Panc1 (cell line): ENCODE data around the gene ADGRL3.

ENCODE experiments used
- POLR2AphosphoS5 ChIP-seq: IDR thresholded peaks from 2 replicates; pipeline ENCODE4 v1.6.1; 2012; ENCODE audit warnings: mild to moderate bottlenecking, low read depth, low read length, moderate library complexity
- SIN3A ChIP-seq: IDR thresholded peaks from 2 replicates; pipeline ENCODE4 v1.6.1; 2012; ENCODE audit warnings: low read depth, mild to moderate bottlenecking, low read length, moderate library complexity, borderline replicate concordance; ENCODE audit not compliant: insufficient read depth
- TF ChIP-seq, protein P1 (sequence below): fragments of 450-650 bp; IDR thresholded peaks from 2 replicates; pipeline ENCODE4 v1.5.1; 2017; ENCODE audit warnings: mild to moderate bottlenecking
- TF ChIP-seq, protein P2 (sequence below), 2 experiments: IDR thresholded peaks; 2 replicates each; pipeline ENCODE4 v1.6.1; 2011 to 2012; ENCODE audit warnings: low read depth in 2 of 2, control low read depth in 1 of 2, low read length in 1 of 2, mild to moderate bottlenecking in 1 of 2, moderate library complexity in 1 of 2; ENCODE audit not compliant: insufficient read depth in 1 of 2

DNA sequence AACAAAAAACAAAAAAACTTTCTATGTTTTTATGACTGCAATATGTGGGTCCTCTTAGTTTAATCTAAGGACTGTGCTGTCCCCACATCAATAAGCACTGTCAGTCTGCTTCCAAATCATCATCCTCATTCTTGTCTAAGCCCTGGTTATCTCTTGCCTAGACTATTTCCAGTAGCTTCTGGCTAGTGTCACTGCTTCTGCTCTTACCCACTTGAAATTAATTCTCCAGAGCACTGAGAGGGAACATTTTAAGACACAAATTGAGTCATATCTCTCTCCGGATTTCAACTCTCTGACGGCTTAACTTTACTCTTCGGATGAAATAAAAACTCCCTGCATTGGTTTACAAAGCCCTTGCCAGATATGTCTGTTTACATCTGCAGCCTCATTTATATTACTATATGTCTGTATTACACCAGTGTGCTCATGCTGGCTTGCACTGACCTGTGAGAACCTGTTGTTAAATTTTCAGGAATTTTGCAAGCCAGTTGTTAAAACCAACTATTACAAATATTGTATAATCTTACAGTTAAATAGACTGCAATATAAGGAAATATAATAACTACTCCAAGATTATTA lies 345.9 kb downstream of the ADGRL3 start:
- TF ChIP-seq, protein P1, sequence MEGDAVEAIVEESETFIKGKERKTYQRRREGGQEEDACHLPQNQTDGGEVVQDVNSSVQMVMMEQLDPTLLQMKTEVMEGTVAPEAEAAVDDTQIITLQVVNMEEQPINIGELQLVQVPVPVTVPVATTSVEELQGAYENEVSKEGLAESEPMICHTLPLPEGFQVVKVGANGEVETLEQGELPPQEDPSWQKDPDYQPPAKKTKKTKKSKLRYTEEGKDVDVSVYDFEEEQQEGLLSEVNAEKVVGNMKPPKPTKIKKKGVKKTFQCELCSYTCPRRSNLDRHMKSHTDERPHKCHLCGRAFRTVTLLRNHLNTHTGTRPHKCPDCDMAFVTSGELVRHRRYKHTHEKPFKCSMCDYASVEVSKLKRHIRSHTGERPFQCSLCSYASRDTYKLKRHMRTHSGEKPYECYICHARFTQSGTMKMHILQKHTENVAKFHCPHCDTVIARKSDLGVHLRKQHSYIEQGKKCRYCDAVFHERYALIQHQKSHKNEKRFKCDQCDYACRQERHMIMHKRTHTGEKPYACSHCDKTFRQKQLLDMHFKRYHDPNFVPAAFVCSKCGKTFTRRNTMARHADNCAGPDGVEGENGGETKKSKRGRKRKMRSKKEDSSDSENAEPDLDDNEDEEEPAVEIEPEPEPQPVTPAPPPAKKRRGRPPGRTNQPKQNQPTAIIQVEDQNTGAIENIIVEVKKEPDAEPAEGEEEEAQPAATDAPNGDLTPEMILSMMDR, result no peak
- TF ChIP-seq, protein P2, sequence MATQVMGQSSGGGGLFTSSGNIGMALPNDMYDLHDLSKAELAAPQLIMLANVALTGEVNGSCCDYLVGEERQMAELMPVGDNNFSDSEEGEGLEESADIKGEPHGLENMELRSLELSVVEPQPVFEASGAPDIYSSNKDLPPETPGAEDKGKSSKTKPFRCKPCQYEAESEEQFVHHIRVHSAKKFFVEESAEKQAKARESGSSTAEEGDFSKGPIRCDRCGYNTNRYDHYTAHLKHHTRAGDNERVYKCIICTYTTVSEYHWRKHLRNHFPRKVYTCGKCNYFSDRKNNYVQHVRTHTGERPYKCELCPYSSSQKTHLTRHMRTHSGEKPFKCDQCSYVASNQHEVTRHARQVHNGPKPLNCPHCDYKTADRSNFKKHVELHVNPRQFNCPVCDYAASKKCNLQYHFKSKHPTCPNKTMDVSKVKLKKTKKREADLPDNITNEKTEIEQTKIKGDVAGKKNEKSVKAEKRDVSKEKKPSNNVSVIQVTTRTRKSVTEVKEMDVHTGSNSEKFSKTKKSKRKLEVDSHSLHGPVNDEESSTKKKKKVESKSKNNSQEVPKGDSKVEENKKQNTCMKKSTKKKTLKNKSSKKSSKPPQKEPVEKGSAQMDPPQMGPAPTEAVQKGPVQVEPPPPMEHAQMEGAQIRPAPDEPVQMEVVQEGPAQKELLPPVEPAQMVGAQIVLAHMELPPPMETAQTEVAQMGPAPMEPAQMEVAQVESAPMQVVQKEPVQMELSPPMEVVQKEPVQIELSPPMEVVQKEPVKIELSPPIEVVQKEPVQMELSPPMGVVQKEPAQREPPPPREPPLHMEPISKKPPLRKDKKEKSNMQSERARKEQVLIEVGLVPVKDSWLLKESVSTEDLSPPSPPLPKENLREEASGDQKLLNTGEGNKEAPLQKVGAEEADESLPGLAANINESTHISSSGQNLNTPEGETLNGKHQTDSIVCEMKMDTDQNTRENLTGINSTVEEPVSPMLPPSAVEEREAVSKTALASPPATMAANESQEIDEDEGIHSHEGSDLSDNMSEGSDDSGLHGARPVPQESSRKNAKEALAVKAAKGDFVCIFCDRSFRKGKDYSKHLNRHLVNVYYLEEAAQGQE (IDR thresholded peaks at IDR 0.05; ENCODE audit: insufficient read depth in 1 of 2, low read depth in 2 of 2, low read length in 1 of 2), result no peak
- TF ChIP-seq POLR2AphosphoS5 (no peak), SIN3A (no peak)
